HG03045 (cell line): ENCODE data around the gene PRDM16.
"Not testable (repeated sequence)": the region's sequence is repeated elsewhere in the genome, so short reads cannot be mapped to it uniquely, and the experiment has no call there.

ENCODE experiments used
- ATAC-seq: cut with Tn5 transposase; IDR thresholded peaks from one replicate; pipeline ENCODE4 v1.9.1; 2021; ENCODE audit warnings: mild to moderate bottlenecking, moderate library complexity; ENCODE audit not compliant: unreplicated experiment

Gene PRDM16

GRCh38 chr1:3080053-3080955 is 11.3 kb downstream of the PRDM16 start:
- no peak for ATAC-seq

DNA sequence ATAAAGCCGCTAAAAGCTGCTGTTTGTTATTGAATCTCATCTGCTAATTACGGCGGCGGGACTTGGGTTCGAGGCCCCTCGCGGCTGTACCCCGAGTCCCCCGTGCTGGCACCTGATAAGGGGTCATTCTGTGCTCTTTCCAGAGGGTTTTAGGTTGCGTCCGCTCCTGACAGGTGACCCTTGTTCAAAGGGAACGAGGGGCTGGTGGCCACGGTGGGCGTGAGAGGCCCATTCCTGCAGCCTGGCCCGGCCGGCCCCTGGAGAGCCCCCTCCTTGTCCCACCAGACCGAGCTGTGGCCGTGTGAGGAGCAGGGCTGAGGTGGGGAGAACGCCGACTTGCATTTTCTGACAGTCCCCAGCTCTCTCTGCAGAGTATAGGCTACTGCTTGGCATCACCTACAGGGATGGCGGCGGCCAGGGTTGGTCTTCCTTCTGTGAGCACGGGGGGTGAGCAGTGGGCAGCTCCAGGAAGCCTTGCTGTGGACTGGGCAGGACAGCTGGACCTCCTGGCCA is 12.2 kb downstream of the PRDM16 start:
- ATAC-seq, result no peak

DNA sequence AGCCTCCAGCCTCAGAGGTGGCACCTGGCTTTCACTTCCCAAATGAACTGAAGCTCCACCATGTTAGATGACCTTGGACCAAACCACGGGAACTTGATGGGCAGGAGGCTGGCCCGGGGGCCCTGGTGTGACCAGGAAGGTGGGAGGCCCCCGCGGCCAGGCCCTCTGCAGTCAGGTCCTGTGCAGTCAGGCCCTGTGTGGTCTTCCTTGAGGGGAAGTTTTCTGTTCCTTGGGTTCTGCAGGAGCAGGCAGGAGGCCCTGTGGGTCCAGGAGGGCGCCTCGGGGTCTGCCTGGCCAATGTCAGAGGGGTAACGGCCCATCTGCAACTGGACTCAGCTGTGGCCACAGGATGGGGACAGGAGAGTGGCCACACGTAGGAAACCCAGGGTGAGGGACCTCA is 13.0 kb downstream of the PRDM16 start:
- ATAC-seq, result no peak

GRCh38 chr1:3082571-3083516 is 13.8 kb downstream of the PRDM16 start:
- ATAC-seq, result no peak

DNA sequence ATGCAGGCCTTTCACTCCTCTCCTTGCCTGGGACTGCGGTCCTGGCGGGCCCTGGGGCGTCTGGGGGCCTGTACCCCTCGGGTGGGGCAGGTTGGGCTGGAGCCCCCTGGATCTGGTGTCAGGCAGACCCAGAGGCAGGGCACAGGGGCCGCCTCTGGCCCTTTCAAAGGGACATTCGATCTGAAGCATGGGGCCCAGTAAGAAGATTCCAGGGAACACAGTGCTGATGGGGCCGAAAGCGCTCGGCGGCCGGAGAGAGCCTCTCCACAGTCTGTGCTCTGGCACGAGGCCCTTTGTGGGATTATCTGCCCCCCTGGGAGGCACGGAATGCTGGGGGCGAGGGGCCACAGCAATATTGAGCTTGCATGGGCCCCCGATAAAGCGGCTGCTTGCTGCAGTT is 15.2 kb downstream of the PRDM16 start:
- no peak for ATAC-seq

GRCh38 chr1:3084726-3085125 is 15.7 kb downstream of the PRDM16 start:
- no peak for ATAC-seq

DNA sequence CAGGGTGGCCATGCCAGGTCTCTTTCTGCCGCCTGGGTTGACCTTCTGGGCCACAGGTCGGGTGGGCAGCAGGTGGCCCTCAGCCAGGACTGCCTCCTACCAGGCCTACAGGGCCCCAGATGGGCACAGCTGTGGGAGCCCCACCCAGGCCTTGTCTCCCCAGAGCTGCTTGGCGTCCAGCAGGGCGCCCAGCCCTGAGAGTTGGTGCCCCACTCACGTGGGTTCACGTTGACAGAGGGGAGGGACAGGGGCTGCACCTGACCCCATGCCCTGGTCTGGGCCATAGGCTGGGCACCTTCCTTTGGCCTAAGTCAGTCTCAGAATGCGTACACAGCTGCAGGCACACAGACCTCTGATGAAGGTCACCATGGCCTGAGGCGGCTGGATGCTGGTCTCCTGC is 16.7 kb downstream of the PRDM16 start:
- no peak for ATAC-seq

DNA sequence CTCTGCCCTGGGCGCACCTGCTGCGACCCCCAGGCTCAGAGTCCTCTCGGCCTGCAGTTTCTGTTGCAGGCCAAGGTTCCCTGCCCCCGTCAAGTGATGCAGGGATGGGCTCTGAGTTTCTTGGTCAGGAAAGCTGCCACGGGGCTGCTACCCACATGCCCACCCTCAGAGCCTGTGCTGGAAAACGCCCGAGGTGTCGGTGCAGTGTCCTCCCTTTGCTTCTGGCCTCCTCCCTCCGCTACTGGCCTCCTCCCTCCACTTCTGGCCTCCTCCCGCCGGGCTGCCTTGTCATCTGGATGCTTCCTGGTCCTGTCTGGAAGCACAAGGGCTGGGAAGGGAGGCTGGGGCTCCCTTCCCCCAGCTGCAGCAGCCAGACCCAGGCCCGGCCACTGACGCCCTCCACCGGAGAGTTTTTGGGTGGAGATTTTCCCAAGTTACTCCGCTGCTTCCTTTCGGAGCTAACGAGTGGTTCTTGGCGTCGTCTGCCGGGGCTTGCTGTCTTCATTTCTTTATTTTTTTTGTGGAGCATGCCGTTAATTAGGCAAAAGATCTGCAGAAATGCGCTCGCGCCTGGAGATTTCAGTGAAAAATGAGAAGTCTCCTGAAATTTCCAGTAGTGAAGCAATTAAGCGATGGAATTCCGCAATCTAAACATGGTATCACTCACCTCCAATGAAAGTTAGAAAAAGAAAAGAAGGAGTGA is 17.4 kb downstream of the PRDM16 start:
- no peak for ATAC-seq

DNA sequence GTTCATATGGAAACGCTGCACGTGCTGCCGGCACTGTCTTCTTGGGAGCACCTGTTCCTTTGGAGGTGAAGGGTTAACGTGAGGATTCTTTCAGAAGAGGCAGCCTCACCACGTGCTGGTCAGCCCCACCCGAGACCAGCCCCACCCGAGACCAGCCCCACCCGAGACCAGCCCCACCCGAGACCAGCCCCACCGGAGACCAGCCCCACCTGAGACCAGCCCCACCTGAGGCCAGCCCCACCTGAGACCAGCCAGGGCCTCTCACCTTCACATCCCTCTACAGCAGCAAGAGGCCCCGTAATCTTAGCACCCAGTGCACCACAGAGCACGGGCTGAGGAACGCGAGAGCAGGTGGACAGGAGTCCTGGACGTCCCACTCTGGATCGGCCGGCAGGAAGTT is 18.0 kb downstream of the PRDM16 start:
- no peak for ATAC-seq

DNA sequence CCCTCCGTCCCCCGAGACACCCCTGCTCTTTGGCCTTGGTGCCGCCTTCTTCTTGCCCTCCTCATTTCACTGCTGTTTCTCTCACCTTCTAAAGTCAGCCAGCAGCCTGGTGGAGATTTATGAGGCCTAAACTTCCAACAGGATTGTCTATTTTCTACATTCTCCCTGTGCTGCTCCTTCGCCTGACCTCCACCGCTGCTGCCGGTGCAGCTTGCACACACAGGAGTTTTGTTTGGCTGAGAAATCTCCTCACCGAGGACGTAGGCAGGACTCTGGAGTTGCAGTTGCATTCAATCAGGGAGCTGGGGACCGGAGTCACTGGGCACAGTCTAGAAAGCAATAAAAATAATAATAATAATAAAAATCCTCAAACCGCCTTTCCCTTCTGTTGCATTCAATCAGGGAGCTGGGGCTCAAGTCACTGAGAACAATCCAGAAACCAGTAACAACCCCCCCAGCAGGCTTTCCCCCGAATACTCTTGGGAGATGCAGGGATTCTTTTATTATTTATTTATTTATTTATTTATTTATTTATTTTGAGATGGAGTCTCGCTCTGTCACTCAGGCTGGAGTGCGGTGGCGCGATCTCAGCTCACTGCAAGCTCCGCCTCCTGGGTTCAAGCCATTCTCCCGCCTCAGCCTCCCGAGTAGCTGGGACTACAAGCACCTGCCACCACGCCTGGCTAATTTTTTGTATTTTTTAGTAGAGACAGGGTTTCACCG is 19.1 kb downstream of the PRDM16 start:
- ATAC-seq, result not testable (repeated sequence)

DNA sequence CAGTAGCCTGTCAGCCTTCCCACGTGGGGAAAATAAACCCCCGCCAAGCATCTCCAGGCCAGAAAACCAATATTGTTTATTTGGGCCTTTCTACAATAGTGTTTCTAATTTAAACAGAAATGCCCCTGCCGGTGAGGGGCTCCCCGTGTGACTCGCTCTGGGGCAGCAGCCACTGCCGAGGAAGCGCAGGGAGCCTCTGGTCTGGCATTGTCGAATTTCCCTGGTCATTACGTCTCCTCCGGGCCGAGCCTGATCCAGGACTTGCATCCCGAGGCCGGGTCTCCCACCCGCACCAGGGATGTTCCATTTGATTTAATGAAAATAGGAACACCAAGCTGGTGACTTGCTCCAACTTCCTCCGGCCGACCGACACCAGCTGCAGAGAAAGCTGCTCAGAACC is 20.5 kb downstream of the PRDM16 start:
- no peak for ATAC-seq

- no peak for ATAC-seq
These were observed 22.3 kb downstream of the PRDM16 start for GRCh38 chr1:3091334-3091733.

- ATAC-seq, result no peak
These were observed 23.5 kb downstream of the PRDM16 start for GRCh38 chr1:3092530-3092929.

DNA sequence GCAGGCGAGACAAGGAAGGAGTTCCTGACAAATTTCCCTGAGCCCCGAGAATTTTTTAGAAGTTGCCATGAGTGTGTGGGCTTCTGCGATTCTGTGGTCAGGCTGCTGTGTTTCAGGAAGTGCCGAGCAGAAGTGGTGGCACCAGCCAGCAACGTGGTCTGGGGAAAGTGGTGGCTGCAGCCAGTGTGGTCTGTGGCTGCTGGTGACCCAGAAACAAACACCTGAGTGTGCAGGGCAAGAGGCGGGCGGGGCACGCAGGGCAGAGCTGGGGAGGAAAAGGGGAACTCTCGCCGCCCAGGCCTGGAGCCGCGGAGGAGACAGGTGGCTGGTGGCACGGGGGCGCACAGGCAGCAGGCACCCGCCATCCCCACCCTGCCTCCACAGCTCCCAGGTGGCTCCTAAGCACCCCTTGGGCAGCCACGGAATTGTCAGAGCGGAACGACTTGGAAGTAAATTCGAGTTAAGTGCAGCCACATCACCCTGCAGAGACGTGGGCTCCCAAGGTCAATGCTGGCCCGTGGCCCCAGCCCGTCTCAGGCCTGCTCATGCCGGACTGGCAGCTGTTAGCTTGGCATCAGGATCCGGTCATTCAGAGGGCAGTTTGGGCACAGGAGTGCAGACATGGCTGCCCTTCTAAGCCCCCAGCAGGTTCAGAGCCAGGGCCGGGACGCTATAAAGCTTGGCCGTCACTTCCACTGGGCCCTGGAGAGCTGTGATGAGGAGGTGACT is 25.1 kb downstream of the PRDM16 start:
- ATAC-seq, result no peak

DNA sequence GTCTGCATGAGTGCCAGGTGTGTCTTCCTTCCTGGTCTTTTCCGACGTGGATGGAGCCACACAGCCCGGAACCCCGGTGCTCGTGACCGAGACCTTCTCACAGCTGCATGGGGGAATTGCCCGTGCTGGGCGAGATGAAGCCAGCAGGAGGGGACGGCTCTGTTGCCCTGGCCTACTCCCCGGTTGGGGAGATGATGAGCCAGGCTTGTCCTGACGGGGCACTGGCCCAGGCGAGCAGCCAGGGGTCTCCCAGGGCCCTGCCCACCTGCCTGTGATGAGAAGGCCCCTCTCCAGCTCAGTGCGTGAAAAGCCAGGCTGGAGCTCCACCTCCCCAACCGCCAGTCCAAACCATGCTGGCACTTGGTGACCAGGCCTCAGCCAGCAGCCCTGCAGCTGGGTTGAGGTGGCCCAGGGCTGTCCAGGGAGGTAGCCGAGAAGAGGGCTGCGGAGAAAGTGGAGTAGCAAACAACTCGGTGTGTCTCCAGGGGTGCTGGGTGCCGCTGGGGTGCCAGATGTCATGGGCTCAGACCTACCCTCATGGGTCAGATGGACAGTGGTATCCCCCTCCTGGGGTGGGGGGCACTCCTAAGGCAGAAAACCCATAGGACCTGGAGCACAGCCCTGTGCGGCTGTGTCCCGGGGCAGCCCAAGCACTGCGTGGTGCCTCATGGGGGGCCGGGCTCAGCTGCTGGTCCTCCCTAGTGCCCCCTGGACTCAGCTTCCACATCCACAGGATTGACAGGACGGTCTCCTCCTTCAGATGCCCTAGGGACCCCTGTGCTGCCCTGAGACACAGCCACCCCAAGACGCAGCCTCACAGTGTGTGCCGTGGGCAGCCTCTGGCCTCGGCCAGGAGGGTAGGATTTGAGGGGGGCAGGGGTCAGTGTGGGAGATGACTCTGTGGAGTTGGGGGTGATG is 26.1 kb downstream of the PRDM16 start:
- ATAC-seq, result no peak

GRCh38 chr1:3096345-3096744 is 27.3 kb downstream of the PRDM16 start:
- ATAC-seq, result no peak

DNA sequence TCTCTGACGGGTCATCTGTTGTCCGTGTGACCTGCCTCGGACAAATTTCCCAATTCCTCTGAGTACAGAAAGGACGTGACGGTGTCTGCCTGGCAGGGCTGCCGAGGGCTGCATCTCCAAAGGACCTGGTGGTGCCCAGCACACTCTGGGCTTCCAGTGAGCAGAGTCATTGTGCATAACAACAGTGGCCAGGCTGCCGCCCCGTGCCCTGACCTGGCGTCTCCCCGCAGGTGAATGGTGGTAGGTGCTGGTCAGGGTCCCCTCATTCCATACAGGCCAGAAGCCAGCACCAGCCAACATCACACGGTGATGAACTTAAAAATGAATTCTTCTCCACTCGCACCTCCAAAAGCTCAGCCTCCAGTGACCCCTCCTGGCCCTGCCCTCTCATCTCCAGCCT is 28.2 kb downstream of the PRDM16 start:
- no peak for ATAC-seq

DNA sequence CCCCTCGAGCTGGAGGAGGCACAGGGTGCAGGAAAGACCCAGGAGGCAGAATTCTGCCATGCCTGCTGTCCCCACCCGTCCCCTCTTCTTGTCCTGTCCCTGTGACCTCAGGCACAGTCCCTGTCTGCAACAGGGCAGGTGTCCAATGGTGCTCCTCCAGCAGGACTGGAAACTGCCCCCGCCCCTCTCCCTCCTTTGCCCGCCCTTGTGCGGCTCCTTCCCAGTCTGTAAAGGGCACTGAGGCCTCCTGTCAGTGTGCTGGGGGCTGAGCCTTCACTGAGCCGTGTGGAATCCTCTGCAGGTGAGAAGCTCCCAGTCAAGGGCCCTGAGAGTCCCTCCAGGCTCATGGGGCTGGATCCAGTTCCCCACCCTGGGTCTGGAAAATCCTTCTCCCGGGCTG is 28.9 kb downstream of the PRDM16 start:
- no peak for ATAC-seq

- no peak for ATAC-seq
These were observed 30.9 kb downstream of the PRDM16 start for GRCh38 chr1:3099861-3100260.
